ENCODE measurements around the gene ACO2.

Gene ACO2

DNA sequence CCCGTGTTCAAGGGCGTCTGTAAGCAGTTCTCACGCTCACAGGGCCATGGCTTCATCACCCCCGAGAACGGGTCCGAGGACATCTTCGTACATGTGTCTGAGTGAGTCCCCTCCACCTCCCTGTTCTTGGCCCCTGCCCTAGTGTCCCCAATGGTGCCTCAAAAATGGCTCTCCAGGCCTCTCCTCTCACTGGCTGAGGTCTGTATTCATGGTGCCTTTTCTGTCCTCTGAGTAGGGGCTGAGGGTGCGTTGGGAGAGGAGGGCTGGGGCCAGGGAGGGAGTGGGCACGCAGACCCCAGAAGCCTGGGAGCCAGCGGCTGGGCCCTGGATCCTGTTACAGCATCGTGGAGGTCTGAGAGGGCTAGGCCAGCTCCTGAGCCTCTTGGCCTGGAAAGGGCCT, 104.8 kb downstream of the ACO2 start:
- no peak for DNase-seq

DNA sequence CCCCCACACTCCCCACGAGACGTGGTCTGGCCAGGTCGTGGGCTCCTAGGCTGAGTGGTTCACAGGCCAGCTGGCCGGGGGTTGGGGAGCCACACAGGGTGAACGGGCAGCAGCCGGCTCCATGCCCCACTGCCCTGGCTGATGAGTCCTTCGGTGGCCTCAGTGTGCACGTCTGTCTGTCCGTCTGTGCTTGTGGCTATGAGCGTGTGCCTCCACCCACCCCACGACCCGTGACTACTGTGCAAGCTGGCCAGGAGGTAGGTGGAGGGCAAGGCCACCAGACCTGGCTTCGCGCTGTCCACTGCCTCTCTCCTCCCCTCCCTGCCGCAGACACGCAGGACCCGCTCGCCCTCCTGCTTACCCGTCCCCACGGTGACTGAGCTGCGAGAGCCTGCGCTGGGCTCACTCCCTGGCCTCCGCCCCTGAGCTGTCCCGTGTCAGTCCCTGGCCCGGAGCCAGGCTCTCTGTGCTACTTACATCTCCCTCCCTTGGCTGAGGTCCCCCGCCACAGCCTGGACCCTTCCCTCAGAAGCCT, 106.0 kb downstream of the ACO2 start:
- no peak for DNase-seq

- no peak for DNase-seq
Observed at GRCh38 chr22:41575533-41575932, 106.6 kb downstream of the ACO2 start.

DNA sequence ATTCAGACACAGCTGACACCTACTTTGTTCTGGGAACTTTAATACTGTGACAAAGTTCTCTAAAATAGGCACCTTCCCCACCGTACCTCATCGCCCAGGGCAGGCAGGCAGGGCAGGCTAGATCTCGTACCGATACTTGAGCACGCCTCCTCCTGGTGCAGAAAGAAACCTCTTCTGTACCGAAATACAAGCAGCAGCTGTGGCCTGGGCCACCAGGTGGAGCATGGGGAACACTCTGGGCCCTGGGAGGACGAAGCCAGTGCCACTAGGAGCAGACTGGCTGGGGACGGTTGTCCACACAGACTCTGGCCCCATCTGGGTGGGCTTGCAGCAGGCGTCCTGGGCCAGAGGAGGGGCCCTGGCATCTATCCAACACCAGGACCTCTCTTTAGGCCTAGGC, 108.0 kb downstream of the ACO2 start:
- no peak for DNase-seq

DNA sequence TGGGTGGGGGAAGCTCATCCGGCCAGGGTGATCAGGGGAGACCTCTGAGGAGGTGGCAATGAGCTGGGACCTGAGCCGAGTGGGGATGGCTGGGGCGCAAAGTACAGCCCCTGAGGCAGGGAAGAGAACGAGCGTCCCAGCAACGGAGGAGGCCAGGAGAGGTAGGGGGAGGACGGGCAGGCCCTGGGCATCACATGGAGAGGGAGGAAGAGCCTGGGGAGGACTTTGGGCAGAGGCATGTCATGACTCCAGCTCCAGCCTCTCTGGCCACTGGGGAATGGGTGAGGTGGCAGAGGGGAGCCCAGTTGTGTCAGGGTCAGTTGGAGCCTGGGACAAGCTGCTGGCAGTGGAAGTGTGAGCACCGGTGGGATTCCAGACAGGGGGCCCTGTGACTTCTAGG, 109.2 kb downstream of the ACO2 start:
- no peak for DNase-seq

All from CD4-positive, alpha-beta T cell treated with Interleukin-15 for 1 hour (primary cell).